CD14-positive monocyte (primary cell): ENCODE data around the gene MCF2L2. TPM values are rescaled to one million over a fixed set of nuclear protein-coding genes. Genes with fewer than 3 reads are reported as not detected.
"Not testable (repeated sequence)": the region's sequence is repeated elsewhere in the genome, so short reads cannot be mapped to it uniquely, and the experiment has no call there.

Source experiments
- DNase-seq, 3 donors: peaks; one replicate each; pipeline ENCODE4 v3.0.0-alpha.2; 2011 to 2022
- H2AFZ ChIP-seq: 2 replicates; pipeline ENCODE4 v1.6.0; 2012; ENCODE audit warnings: mild to moderate bottlenecking, low read depth, low read length, inconsistent platforms; ENCODE audit not compliant: insufficient read depth, poor library complexity, severe bottlenecking
- H3K27ac ChIP-seq, 2 donors: 1 replicate in 1 of 2; 2 replicates in 1 of 2; pipeline ENCODE4 v1.5.1; 2012 to 2013; ENCODE audit warnings: low read length in 2 of 2, control low read depth in 1 of 2, inconsistent platforms in 1 of 2, low read depth in 1 of 2, mild to moderate bottlenecking in 1 of 2
- H3K27me3 ChIP-seq, 2 donors: one replicate each; pipeline versions ENCODE4 v1.6.0 to v1.6.1; 2011 to 2013; ENCODE audit warnings: low read length in 2 of 2; ENCODE audit not compliant: control insufficient read depth in 2 of 2, insufficient read depth in 2 of 2
- H3K36me3 ChIP-seq, 2 donors: replicated peaks in 1 of 2; 1 replicate in 1 of 2; 2 replicates in 1 of 2; pipeline versions ENCODE4 v1.5.1 to v1.6.1; 2012 to 2013; ENCODE audit warnings: low read length in 2 of 2, control low read depth in 1 of 2, inconsistent platforms in 1 of 2, mild to moderate bottlenecking in 1 of 2; ENCODE audit not compliant: insufficient read depth in 2 of 2, control insufficient read depth in 1 of 2
- H3K4me1 ChIP-seq, 2 donors: 1 replicate in 1 of 2; 2 replicates in 1 of 2; pipeline versions ENCODE4 v1.5.1 to v1.6.1; 2012 to 2013; ENCODE audit warnings: low read length in 2 of 2, control low read depth in 1 of 2, inconsistent platforms in 1 of 2, mild to moderate bottlenecking in 1 of 2, moderate library complexity in 1 of 2; ENCODE audit not compliant: insufficient read depth in 2 of 2, control insufficient read depth in 1 of 2
- H3K4me2 ChIP-seq: replicated peaks from 2 replicates; pipeline ENCODE3; 2012; ENCODE audit warnings: low read length, moderate library complexity, mild to moderate bottlenecking; ENCODE audit not compliant: poor library complexity, severe bottlenecking; ENCODE audit errors: extremely low read depth
- H3K4me3 ChIP-seq, 3 experiments: fragments of 200-600 bp in 1 of 3; sonication (generic) in 1 of 3; replicated peaks in 1 of 3; 1 replicate in 2 of 3; 2 replicates in 1 of 3; pipeline ENCODE4 v1.5.1; 2011 to 2013; ENCODE audit warnings: low read length in 3 of 3, mild to moderate bottlenecking in 3 of 3, control low read depth in 2 of 3, low read depth in 2 of 3, inconsistent platforms in 1 of 3, moderate library complexity in 1 of 3
- H3K79me2 ChIP-seq: 2 replicates; pipeline ENCODE4 v1.6.0; 2012; ENCODE audit warnings: mild to moderate bottlenecking, control low read depth, inconsistent platforms, low read length, moderate library complexity; ENCODE audit not compliant: insufficient read depth
- H3K9ac ChIP-seq: 2 replicates; pipeline ENCODE4 v1.6.0; 2017; ENCODE audit warnings: low read length, mild to moderate bottlenecking; ENCODE audit not compliant: insufficient read depth, poor library complexity, severe bottlenecking
- H3K9me3 ChIP-seq, 2 donors: replicated peaks in 1 of 2; 1 replicate in 1 of 2; 2 replicates in 1 of 2; pipeline versions ENCODE4 v1.5.1 to v1.6.1; 2012 to 2013; ENCODE audit warnings: low read length in 2 of 2, control low read depth in 1 of 2; ENCODE audit not compliant: control insufficient read depth in 1 of 2, insufficient read depth in 1 of 2
- H4K20me1 ChIP-seq: 2 replicates; pipeline ENCODE4 v1.6.0; 2012; ENCODE audit warnings: mild to moderate bottlenecking, low read length, control low read depth, moderate library complexity; ENCODE audit not compliant: insufficient read depth
- H3K27ac Mint-ChIP-seq, 7 donors: one replicate each; pipeline ENCODE4 v1.8.0; 2020; ENCODE audit warnings: mild to moderate bottlenecking in 7 of 7, mixed read lengths in 7 of 7, moderate library complexity in 6 of 7, inconsistent platforms in 2 of 7
- H3K27me3 Mint-ChIP-seq, 3 donors: one replicate each; pipeline ENCODE4 v1.8.0; 2021 to 2022; ENCODE audit warnings: low read depth in 3 of 3, mild to moderate bottlenecking in 3 of 3, mixed read lengths in 3 of 3, moderate library complexity in 3 of 3, inconsistent platforms in 1 of 3
- H3K36me3 Mint-ChIP-seq, 2 donors: one replicate each; pipeline ENCODE4 v1.8.0; 2020; ENCODE audit warnings: mixed read lengths in 2 of 2, inconsistent platforms in 1 of 2, mild to moderate bottlenecking in 1 of 2
- H3K4me1 Mint-ChIP-seq: one replicate; pipeline ENCODE4 v1.8.0; 2020; ENCODE audit warnings: mild to moderate bottlenecking, mixed read lengths
- H3K4me3 Mint-ChIP-seq, 2 donors: one replicate each; pipeline ENCODE4 v1.8.0; 2020; ENCODE audit warnings: mild to moderate bottlenecking in 2 of 2, mixed read lengths in 2 of 2, moderate library complexity in 1 of 2
- H3K9me3 Mint-ChIP-seq, 7 donors: one replicate each; pipeline ENCODE4 v1.8.0; 2020 to 2022; ENCODE audit warnings: mixed read lengths in 7 of 7, mild to moderate bottlenecking in 6 of 7, moderate library complexity in 6 of 7, inconsistent platforms in 2 of 7
- WGBS: methylation state at CpG from one replicate; pipeline ENCODE4 v1.1.5; 2013; ENCODE audit warnings: missing lambda C conversion rate; ENCODE audit not compliant: insufficient coverage; 5-methylcytosine and 5-hydroxymethylcytosine counted together
- intact Hi-C, 2 donors: fragments of 100-400 bp; cut with micrococcal nuclease; formaldehyde crosslinking; loops; one replicate each; pipeline versions ENCODE4 v1.15.0 to v1.15.1; 2023
- polyA plus RNA-seq, 3 donors: library from polyadenylated mRNA; depleted of rRNA in 1 of 3; unstranded in 2 of 3; stranded (reverse) in 1 of 3; fragments of 300-500 nt in 2 of 3; fragments of >200 nt in 1 of 3; fragmentation: Illumina TruSeq in 2 of 3; gene quantifications; 1 replicate in 2 of 3; 2 replicates in 1 of 3; pipeline ENCODE4 v1.2.3, GENCODE V29; 2012 to 2021
- TF ChIP-seq, protein P1 (sequence below): fragments of 200-600 bp; IDR thresholded peaks from one replicate; pipeline ENCODE4 v1.8.0; 2022; ENCODE audit warnings: antibody characterized with exemption, mild to moderate bottlenecking

MCF2L2 gene
- polyA plus RNA-seq, 3 donors: 0.01 to 0.13 TPM; not detected in 1

DNA sequence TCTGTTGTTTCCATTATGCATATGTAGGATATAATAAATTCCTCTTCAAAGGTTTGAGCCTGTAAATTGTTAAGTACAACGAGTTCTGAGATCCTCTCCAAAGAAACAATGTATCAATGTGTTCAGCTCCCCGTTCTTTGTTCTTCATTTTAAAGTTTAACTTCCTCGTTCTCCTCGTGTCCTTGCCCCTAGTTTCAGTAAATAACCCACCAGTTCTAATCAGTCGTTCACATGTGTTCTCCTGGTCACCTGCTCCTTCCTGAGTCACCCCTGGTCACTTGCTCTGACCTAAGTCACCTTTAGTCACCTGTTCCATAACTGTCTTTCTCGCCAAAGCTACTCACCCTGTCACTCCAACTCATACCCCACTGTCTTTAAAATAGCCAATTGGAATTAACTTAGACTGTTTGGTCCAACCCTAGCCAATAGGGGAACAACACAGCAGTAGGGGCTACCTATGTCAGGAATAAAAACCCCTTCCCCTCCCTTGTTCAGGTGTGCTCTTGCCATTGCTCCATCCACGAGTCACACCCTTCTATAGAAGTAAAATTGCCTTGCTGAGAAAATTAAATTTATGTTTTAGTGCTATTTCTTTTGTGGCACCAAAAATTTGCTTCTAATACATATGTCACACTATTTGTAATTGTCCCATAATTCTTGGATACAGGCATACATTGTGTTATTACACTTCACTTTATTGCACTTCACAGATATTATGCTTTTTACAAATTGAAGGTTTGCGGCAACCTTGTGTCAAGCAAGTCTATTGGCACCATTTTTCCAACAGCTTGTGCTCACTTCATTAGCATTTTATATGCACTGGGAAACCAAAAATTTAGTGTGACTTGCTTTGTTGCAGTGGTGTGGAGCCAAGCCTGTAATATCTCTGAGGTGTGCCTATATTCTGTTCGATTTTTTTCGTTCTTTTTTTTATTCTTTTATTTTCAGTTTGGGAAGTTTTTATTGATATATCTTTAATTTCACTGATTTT is 15.3 kb upstream of the MCF2L2 start:
- TF ChIP-seq, protein P1, sequence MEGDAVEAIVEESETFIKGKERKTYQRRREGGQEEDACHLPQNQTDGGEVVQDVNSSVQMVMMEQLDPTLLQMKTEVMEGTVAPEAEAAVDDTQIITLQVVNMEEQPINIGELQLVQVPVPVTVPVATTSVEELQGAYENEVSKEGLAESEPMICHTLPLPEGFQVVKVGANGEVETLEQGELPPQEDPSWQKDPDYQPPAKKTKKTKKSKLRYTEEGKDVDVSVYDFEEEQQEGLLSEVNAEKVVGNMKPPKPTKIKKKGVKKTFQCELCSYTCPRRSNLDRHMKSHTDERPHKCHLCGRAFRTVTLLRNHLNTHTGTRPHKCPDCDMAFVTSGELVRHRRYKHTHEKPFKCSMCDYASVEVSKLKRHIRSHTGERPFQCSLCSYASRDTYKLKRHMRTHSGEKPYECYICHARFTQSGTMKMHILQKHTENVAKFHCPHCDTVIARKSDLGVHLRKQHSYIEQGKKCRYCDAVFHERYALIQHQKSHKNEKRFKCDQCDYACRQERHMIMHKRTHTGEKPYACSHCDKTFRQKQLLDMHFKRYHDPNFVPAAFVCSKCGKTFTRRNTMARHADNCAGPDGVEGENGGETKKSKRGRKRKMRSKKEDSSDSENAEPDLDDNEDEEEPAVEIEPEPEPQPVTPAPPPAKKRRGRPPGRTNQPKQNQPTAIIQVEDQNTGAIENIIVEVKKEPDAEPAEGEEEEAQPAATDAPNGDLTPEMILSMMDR: no peak
- H3K27me3 ChIP-seq: no peaks in the 10 kb centered on the region
- Mint-ChIP-seq H3K27me3 (peaks cover 1 to 5% (median 4%) of the 10 kb centered on the region in 3 donors), H3K4me3 (no peak overlapping the region), H3K36me3 (no peaks in the 10 kb centered on the region), H3K4me1 (peaks cover 42% of the 10 kb centered on the region), H3K9me3 (peaks cover 9 to 24% (median 18%) of the 10 kb centered on the region in 7 donors), H3K27ac (no peak overlapping the region)
- H2AFZ ChIP-seq: no peak overlapping the region
- peaks cover 16 to 41% of the 10 kb centered on the region in 2 donors for H3K4me1 ChIP-seq
- H3K4me3 ChIP-seq: no peak overlapping the region
- no peak overlapping the region for H3K9ac ChIP-seq
- H3K36me3 ChIP-seq: no peaks in the 10 kb centered on the region
- intact Hi-C loops: no loop called here
- 62% methylated on average over 5 of the region's 10 CpGs for WGBS
- H3K9me3 ChIP-seq: peaks cover 6 to 18% of the 10 kb centered on the region in 2 donors
- no peaks in the 10 kb centered on the region for H4K20me1 ChIP-seq
- DNase-seq: no peak
- H3K27ac ChIP-seq: no peak overlapping the region
- no peaks in the 10 kb centered on the region for H3K79me2 ChIP-seq
- no peak overlapping the region for H3K4me2 ChIP-seq

DNA sequence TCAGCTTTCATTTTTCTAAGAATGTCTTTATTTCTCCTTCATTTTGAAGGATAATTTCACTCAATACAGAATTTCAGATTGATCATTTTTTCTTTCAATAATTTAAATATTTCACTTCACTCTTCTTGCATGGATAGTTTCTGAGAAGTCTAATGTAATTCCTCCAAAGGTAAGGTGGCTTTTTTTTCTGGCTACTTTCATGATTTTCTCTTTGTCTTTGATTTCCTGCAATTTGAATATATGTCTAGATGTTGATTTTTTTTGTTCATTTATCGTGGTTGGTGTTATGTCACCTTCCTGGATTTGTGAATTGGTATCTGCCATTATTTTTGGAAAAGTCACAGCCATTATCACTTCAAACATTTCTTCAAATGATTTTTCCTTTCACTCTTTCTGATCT is 14.6 kb upstream of the MCF2L2 start:
- Histone ChIP-seq H3K4me2 (no peak overlapping the region), H3K27ac (no peak overlapping the region), H3K27me3 (no peaks in the 10 kb centered on the region), H3K9ac (no peak overlapping the region), H3K4me3 (no peak overlapping the region), H3K9me3 (peaks cover 6 to 18% of the 10 kb centered on the region in 2 donors), H3K79me2 (no peaks in the 10 kb centered on the region), H3K36me3 (no peaks in the 10 kb centered on the region), H3K4me1 (peaks cover 11 to 36% of the 10 kb centered on the region in 2 donors), H2AFZ (no peak overlapping the region), H4K20me1 (no peaks in the 10 kb centered on the region)
- intact Hi-C loops: no loop called here
- Mint-ChIP-seq H3K36me3 (no peaks in the 10 kb centered on the region), H3K27ac (no peak overlapping the region), H3K4me3 (no peak overlapping the region), H3K9me3 (peaks cover 9 to 24% (median 18%) of the 10 kb centered on the region in 7 donors), H3K27me3 (peaks cover 1 to 5% (median 4%) of the 10 kb centered on the region in 3 donors), H3K4me1 (peaks cover 37% of the 10 kb centered on the region)
- TF ChIP-seq, protein P1: no peak
- no CpG with 5 or more reads among the region's 1 CpG for WGBS
- no peak for DNase-seq

DNA sequence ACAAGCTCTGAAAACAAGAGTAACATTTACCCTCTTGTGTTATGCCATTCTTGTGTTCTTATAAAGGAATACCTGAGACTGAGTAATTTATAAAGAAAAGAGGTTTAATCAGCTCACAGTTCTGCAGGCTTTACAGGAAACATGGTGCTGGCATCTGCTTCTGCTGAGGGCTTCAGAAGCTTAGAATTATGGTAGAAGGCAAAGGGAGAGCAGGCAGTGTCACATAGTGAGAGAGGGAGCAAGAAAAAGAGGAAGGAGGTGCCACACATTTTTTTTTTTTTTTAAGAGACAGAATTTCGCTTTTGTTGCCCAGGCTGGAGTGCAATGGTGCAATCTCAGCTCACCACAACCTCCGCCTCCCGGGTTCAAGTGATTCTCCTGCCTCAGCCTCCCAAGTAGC is 12.1 kb upstream of the MCF2L2 start:
- H3K79me2 ChIP-seq, H3K36me3 Mint-ChIP-seq, H3K4me2 ChIP-seq, H3K27ac ChIP-seq, H3K4me3 ChIP-seq, H3K27me3 Mint-ChIP-seq, DNase-seq, H3K27me3 ChIP-seq, H4K20me1 ChIP-seq, H3K36me3 ChIP-seq, intact Hi-C loops, H3K4me3 Mint-ChIP-seq, H3K9ac ChIP-seq: not testable (repeated sequence)
- Mint-ChIP-seq H3K9me3 (peaks cover 9 to 24% (median 18%) of the 10 kb centered on the region in 7 donors), H3K4me1 (peaks cover 34% of the 10 kb centered on the region), H3K27ac (peak overlapping the region in 5 of 7 donors; percentile 30 to 81 (median 73))
- WGBS: no CpG with 5 or more reads among the region's 3 CpGs
- H3K9me3 ChIP-seq: peaks cover 6 to 18% of the 10 kb centered on the region in 2 donors
- H3K4me1 ChIP-seq: peaks cover 10 to 27% of the 10 kb centered on the region in 2 donors
- peak overlapping the region; percentile 8 for H2AFZ ChIP-seq
